GM21576 (cell line): ENCODE data around the gene ATG9B.
A peak's percentile ranks its signal among the peaks of the same experiment; 100 is the strongest.

Experiments
- ATAC-seq: cut with Tn5 transposase; IDR thresholded peaks from one replicate; pipeline ENCODE4 v1.9.1; 2021; ENCODE audit warnings: mild to moderate bottlenecking, moderate library complexity; ENCODE audit not compliant: unreplicated experiment

Gene ATG9B

DNA sequence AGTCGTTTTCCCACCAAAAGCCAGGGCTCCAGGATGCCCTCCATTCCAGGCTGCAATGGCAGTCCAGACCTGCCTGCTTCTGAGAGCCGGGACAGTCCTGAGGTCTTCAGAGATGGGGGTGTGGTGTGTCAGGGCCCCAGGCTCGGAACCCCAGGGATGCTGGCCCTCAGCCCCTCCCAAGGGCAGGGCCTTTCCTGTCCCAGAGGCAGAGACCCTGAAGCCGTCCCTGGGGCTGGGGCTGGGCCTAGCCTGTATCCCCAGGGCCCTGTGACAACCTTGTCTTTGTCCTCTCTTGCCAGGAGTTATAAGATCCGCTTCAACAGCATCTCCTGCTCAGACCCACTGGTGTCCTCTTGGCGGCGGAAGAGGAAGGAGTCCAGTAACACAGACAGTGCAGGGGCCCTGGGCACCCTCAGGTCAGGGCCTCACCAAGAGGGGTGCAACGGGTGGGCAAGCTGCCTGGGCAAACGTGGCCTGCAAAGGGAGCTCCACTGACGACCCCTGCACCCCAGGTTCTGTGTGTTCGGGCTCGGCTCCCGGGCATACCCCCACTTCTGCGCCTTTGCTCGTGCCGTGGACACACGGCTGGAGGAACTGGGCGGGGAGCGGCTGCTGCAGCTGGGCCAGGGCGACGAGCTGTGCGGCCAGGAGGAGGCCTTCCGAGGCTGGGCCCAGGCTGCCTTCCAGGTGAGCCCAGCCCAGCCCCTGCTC is 17.5 kb downstream of the ATG9B start:
- no peak for ATAC-seq

DNA sequence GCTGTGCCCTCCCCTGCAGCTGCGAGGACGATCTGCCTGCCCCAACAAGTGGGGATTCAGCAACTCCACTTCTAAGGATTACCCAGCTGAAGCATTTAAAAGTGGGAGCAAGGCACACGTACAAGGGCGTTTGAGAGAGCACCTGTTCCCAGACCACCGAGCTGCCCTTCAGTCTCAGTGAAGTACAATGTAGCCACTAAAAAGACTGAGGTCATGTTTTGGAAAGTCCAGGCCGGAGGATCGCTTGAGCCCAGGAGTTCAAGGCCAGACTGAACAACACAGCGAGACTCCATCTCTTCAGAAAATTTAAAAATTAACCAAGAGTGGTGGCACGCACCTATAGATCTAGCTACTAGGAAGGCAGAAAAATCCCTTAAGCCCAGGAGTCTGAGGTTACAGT is 18.7 kb downstream of the ATG9B start:
- ATAC-seq = no peak

DNA sequence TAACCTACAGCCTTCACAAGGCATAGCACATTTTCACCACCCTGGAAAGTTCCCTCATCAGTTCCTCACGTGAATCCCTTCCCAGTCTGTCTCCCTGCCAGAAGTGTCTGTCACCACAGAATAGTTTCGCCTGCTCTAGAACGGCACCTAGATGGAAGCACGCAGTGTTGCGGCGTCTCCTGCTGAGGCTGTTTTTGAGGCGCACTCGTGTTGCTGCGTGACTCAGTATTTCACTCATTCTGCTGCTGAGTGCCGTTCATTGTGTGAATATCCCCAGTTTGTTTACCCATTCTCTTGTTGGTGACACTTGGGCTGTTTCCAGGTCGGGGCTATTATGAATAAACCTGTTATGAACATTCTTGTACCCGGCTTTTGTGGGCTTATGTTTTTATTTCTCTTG is 20.7 kb downstream of the ATG9B start:
- ATAC-seq = no peak

DNA sequence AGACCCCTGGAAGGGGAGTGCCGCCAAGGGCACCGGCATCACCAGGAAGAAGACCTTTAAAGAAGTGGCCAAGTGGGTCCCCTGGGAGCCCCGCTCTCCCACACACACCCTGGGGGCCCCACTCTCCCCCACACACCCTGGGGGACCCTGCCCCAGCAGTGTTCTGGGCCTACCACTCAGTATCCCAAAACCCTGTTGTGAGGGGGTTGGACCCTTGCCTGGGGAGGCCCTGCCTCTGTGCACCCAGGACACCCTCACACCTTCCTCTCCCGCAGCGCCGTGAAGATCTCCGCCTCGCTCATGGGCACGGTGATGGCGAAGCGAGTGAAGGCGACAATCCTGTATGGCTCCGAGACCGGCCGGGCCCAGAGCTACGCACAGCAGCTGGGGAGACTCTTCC is 22.7 kb downstream of the ATG9B start:
- no peak for ATAC-seq

DNA sequence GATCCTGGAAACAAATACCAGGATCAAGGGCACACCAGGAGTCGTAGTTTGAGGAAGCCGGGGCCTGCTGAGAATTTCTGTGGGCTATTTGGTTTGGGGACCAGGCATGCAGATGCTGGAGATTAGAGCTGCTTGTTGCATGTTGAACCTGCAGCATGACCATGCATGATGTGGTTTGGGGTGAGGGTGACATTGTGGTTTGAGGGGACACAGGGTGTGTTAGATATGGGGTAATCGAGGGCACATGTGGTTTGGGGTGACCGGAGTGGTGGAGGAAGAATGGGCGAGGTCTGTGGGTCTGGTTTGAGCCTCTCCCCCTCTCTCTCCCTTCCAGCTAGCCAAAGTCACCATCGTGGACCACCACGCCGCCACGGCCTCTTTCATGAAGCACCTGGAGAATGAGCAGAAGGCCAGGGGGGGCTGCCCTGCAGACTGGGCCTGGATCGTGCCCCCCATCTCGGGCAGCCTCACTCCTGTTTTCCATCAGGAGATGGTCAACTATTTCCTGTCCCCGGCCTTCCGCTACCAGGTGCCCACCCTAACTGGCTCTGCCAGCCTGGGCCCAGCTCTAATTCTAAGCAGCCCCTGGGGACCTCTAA is 23.3 kb downstream of the ATG9B start:
- ATAC-seq = no peak

DNA sequence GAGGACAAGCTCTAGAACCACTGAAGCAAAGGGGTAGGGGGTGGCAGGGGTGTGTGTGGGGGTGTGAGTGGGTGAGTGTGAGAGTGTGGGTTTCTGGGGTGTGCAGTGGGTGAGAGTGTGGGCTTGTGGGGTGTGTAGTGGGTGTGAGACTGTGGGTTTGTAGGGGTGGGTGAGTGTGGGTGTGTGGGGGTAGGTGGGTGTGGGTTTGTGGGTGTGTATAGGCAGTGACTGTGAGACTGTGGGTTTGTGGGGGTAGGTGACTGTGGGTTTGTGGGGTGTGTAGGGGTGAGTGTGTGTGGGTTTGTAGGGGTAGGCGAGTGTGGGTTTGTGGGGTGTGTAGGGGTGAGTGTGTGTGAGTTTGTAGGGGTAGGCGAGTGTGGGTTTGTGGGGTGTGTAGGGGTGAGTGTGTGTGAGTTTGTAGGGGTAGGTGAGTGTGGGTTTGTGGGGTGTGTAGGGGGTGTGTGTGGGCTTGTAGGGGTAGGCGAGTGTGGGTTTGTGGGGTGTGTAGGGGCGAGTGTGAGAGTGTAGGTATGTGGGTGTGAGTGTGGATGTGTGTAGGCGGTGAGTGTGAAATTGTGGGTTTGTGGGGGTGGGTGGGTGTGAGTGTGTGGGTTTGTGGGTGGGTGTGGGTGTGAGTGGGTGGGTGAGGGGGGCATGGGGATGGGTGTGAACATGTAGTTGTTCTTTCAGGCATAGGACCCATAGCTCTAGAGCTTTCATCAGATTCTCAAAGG is 24.6 kb downstream of the ATG9B start:
- no peak for ATAC-seq

DNA sequence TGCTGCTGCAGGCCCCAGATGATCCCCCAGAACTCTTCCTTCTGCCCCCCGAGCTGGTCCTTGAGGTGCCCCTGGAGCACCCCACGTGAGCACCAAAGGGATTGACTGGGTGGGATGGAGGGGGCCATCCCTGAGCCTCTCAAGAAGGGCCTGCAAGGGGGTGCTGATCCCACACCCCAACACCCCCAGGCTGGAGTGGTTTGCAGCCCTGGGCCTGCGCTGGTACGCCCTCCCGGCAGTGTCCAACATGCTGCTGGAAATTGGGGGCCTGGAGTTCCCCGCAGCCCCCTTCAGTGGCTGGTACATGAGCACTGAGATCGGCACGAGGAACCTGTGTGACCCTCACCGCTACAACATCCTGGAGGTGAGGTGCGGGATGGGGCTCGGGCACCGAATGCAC is 25.3 kb downstream of the ATG9B start:
- ATAC-seq = no peak

DNA sequence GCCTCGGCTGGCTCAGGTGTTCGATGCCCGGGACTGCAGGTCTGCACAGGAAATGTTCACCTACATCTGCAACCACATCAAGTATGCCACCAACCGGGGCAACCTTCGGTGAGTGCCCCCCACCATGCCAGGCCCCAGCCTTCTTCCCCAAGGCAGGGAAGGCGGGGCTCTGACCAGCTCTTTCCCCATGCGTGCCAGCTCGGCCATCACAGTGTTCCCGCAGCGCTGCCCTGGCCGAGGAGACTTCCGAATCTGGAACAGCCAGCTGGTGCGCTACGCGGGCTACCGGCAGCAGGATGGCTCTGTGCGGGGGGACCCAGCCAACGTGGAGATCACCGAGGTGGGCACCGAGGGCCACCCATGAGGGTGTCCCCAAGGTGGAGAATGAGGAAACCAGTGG is 26.0 kb downstream of the ATG9B start:
- ATAC-seq = no peak

DNA sequence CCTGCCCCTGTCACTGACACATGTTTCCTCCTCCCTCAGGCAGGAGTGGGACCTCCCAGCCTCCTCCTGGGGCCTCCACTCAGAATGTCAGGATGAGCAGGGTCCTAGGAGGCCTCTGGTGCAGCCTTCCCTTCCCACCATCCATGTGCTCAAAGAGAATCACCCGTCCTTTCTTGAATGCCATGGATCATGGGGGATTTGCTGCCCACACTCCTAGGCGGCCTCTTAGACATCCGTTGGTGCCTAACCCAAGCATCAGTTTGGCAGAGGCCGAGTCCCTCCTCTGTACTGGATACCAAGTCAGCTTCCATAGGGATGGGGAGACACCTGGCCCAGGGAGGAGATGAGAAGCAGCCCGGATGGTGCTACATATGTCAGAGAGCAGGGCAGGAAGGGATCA is 26.5 kb downstream of the ATG9B start:
- ATAC-seq = no peak

DNA sequence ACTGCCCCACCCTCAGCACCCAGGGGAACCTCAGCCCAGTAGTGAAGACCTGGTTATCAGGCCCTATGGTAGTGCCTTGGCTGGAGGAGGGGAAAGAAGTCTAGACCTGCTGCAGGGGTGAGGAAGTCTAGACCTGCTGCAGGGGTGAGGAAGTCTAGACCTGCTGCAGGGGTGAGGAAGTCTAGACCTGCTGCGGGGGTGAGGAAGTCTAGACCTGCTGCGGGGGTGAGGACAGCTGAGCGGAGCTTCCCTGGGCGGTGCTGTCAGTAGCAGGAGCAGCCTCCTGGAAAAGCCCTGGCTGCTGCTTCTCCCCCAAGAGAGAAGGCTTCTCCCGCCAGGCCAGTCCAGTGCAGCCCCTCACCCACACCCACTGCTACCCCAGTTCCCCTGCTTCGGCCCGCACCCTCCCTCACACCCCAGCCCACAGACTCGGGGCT is 27.2 kb downstream of the ATG9B start:
- no peak for ATAC-seq

DNA sequence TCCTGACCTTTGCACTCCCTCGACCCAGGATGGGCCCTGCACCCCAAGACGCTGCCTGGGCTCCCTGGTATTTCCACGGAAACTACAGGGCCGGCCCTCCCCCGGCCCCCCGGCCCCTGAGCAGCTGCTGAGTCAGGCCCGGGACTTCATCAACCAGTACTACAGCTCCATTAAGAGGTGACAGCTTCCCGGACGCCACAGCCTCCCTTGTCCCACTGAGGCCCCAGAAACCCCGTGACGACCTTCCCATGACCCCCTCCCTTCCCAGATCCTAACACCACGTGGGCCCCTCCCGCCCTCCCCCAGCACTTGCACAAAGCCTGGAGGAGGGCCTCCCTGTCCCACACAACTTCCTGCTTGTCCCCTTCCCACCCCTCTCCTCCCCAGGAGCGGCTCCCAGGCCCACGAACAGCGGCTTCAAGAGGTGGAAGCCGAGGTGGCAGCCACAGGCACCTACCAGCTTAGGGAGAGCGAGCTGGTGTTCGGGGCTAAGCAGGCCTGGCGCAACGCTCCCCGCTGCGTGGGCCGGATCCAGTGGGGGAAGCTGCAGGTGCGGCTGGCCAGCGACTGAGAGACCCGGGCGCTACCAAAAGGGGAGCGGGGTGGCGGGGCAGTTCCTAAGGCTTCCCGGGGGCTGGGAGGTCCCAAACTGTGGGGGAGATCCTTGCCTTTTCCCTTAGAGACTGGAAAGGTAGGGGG is 27.8 kb downstream of the ATG9B start:
- no peak for ATAC-seq

DNA sequence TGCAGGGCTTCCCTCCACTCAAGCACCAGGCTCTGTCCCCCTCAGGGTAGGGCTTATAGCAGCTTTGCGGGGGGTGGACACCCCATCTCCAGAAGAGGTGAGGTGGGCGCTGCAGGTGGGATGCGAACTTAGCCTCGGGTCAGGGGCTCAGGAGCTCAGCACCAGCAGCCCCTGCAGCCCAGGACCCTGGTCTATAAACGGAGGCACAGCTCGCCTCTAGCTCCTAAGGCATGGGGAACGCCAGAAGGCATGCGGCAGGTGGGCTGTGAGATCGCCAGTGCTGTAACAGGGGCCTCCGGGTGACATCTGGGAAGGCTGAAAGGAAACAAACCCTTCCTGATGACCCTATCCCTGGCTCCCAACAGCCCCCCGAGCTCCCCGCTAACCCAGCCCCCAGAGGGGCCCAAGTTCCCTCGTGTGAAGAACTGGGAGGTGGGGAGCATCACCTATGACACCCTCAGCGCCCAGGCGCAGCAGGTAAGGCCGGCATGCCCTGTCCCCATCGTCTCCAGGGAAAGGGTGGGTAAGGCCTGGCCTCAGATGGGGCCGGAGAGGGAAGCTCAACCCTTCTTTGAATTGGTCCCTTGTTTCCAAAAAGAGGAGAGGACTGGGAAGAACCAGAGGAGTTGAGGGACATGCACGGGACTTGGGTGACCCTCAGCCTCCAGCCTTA is 29.3 kb downstream of the ATG9B start:
- ATAC-seq = no peak

DNA sequence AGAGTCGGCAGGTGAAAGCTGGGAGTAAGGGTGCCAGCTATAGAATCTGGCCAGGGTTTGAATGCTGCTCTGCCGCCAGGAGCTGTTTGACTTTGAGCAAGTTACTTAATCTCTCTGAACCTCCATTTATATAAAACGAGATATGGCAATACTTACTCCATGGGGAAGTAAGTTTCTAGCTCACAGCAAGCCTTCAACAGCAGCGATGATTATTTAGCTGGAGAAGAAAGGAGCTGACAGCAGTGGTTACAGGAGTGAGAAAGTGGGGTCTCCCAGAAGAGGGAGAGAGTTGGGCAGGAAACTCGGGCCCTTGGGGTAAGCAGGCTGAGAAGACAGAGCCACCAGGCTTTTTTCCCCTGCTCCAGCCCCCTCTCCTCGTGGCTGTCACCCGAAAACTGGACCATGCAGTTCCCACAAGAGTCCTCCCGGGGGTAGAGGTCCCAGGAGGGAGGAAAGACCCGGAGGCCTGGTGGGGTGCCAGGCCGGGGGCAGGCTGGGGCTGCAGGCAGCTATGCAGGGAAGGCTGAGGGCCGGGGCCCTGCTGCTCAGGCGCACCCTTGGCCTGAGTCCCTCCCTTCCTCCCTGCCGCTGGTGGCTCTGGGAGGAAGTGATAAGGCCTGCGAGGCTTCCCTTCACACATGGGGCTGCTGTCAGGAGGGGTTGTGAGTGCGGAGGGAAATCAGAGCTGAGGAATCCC is 30.0 kb downstream of the ATG9B start:
- ATAC-seq = no peak

DNA sequence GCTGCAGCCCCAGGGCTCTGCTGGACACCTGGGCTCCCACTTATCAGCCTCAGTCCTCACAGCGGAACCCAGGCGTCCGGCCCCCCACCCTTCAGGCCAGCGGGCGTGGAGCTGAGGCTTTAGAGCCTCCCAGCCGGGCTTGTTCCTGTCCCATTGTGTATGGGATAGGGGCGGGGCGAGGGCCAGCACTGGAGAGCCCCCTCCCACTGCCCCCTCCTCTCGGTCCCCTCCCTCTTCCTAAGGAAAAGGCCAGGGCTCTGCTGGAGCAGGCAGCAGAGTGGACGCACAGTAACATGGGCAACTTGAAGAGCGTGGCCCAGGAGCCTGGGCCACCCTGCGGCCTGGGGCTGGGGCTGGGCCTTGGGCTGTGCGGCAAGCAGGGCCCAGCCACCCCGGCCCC is 30.8 kb downstream of the ATG9B start:
- no peak for ATAC-seq

DNA sequence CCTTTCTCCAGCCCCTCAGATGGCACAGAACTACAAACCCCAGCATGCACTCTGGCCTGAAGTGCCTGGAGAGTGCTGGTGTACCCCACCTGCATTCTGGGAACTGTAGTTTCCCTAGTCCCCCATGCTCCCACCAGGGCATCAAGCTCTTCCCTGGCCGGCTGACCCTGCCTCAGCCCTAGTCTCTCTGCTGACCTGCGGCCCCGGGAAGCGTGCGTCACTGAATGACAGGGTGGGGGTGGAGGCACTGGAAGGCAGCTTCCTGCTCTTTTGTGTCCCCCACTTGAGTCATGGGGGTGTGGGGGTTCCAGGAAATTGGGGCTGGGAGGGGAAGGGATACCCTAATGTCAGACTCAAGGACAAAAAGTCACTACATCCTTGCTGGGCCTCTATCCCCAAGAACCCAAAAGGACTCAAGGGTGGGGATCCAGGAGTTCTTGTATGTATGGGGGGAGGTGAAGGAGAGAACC is 31.4 kb downstream of the ATG9B start:
- ATAC-seq = peak; percentile 46

DNA sequence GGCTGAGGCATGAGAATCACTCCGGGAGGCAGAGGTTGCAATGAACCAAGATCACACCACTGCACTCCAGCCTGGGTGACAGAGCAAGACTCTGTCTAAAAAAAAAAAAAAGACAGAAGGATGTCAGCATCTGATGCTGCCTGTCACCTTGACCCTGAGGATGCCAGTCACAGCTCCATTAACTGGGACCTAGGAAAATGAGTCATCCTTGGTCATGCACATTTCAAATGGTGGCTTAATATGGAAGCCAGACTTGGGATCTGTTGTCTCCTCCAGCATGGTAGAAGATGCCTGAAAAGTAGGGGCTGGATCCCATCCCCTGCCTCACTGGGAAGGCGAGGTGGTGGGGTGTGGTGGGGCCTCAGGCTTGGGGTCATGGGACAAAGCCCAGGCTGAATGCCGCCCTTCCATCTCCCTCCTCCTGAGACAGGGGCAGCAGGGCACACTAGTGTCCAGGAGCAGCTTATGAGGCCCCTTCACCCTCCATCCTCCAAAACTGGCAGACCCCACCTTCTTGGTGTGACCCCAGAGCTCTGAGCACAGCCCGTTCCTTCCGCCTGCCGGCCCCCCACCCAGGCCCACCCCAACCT is 32.1 kb downstream of the ATG9B start:
- ATAC-seq = no peak

DNA sequence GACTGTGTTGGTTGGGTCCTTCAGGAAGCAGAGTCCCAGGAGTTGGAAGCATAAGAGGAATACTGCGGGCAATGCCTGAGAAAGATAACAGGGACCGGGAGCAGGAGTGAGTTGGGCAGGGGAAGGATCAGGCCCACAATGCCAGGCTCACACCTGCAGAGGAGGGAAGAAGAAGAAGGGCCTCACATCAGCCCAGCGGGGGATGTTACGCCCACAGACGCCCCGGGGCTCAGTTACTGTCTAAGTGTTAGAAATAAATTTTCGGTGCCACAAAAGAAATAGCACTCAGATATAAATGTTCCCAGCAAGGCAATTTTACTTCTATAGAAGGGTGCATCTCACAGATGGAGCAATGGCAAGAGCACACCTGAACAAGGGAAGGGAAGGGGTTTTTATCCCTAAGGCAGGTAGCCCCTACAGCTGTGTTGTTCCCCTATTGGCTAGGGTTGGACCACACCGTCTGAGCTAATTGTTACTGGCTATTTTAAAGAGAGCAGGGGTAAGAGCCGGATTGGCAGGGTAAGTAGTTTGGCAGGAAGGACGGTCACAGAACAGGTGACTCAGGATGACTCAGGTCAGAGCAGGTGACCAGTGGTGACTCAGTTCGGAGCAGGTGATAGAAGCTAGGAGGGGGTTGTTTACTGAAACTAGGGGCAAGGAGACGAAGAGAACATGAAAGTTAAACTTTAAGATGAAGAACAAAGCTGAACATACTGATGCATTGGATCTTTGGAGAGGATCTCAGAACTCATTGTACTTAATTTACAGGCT is 33.7 kb downstream of the ATG9B start, which contains the start of gene NOS3:
TSS of gene NOS3 (plus strand) at position 602 of the 771 bp plus-strand sequence. CDS start 2,787 bp downstream, outside the sequence.
- ATAC-seq = no peak

DNA sequence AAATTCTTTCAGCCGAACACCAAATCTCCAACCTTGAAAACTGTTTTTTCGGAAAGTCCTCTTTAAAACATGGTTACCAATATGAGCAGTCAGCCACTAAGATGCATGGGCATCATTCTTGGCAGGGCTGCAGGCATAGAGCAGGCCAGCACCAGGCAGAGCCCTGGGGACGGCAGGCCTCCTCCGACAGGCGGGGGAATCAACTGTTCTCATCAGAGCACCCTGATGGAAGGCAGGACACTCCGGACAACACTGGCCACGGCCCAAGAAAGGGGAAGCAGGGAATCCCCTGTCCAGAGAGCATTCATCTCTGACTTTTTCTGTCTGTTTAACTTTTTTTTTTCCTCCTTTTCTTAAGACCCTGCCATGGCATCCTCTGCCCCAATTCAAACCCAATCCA is 34.8 kb downstream of the ATG9B start:
- no peak for ATAC-seq
